ENCODE data around the gene USE1.

The USE1 gene

DNA sequence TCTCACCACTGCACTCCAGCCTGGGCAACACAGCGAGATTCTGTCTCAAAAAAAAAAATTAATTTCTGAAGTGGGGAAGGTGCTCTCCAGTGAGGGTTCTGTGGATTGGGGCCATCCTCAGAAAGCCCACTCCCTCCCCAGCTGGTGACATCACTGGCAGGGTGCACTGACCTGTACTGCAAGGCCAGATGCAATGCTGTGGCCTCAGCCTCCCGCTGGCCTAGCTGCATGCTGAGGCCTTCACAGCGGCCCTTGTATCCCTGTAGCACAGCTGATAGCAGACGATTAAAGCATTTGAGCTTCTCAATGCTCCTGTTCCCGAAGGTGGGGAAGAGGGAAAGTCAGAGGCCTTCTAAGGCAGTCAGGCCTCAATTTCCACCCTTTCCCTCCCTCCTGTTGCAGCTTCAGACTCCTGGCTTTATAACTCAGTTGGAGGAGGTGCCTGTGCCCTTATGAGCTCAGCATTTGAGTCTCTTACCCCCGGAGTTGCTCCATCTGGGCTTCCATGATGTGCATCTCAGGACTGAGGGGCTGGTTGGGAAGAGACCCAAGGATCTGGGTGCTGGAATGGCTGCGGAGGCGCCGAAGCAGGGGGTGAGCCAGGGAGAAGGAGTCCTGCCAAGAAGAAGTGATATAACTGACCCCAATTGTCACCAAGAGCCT lies 44.1 kb downstream of the USE1 start:
- DNase-seq, result no peak

DNA sequence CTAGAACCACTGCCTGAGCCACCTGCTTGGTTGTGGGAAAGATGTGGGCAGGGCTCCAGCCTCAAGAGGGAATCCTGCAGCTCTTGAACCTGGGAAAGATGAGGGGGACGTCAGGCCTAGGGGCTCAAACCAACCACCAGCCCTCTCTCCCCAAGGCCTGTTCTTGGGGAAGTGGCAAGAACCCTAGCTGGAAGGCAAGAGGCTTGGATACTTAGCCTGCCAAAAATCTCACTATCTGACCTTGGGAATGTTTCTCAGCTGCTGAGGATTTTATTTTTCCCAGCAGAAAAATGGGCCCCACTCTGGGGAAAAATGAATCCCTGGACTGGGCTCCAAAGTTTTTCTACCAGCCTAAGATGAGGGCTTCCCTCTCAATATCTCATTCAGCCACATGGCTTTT lies 44.8 kb downstream of the USE1 start:
- DNase-seq, result no peak

DNA sequence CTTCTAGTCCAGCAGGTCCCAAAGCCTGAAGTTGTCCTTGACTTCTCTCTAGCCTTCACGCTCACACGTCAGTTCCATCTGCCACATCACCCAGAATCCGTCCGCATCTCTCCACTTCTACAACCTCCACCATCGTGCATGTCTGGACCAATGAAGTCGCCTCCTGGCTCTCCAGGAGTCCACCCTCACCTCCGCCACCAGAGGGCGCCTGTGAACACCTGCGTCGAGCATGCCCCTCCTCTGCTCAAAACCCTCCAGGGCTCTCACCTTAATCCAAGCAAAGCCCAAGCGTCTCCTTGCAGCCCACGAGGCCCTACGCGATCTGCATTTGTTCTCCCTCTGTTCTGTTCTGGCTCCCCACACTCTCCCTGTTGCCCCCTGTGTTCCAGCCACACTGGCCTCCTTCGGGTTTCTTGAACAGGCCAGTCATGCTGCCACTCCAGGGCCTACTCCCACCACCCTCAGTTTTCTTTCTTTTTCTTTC lies 45.7 kb downstream of the USE1 start:
- peak; percentile 97 for DNase-seq

DNA sequence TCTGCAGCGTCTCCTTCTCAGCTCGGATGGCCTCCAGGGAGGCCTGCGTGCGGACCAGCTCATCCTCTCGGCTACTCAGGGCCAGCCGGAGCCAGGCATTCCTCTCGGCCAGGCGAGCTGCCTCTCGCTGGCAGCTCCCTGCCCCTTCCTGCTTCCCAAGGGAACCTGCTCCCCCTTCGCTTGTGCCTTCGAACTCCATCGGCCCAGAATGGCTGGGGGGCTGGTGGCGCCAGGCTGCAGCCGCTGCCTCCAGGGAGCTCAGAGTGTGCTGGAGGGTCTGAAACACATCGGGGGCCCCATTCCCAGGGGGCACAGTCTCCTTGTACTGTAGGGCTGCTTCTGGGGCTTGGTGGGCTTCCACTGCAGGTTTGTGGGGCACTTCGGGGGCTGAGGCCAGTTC lies 47.4 kb downstream of the USE1 start:
- no peak for DNase-seq

DNA sequence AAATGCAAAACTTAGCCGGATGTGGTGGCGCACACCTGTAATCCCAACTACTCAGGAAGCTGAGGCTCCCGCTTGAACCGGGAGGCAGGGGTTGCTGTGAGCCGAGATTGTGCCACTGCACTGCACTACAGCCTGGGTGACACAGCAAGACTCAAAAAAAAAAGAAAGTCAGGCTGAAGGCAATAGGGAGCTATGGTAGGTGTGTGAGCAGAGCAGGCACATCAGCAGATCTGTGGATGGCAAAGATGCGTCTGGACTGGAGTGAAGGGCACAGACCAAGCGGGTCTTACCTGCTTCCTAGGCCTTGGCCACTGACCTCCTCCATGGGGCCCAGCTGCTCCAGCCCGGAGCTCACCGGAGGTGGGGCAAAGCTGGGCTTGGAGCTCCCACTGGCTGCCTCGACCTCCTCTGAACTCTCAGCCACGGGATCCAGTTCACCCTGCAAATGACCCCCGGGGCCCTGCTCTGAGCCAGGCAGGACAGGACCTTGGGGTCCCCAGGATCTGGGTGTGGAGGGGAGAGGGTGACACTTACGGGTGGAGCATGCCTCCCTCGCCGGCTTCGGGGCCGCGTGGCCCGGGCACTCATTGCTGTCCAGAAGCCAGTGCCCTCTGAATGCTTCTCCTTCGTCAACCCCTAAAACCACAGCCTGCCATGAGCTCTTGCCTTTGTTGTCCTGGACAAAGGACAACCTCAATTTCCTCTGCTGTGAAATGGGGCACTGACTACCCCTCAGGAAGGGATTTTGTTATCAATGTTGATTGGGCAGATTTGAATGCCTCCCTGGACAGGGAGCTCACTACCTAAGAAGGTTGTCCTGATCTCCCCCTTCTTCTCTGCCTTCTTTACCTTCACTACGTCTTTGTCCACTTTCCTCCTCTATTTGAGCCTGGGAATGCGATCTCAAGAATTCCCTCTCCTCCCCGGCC lies 48.8 kb downstream of the USE1 start:
- no peak for DNase-seq

DNA sequence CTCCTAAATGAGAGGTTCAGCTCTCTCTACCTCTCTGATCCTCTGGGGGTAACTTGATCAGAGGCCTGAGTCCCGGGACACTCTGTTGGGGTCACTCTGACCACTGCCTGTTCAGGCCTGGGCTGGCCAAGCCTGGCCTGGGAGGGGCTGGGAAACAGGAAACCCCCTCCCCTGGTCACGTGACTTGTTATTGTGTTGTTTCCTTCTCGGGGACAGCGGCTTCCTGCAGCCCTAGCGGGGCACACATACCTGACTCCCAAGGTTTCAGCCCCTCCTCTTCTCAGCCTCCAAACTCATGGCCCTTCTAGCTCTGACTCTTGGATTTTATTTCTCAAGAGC lies 49.5 kb downstream of the USE1 start, which contains the start of gene USHBP1:
TSS of gene USHBP1 (minus strand) at position 105 of the 339 bp plus-strand sequence. CDS start 446 bp downstream, outside the sequence.
- no peak for DNase-seq

DNA sequence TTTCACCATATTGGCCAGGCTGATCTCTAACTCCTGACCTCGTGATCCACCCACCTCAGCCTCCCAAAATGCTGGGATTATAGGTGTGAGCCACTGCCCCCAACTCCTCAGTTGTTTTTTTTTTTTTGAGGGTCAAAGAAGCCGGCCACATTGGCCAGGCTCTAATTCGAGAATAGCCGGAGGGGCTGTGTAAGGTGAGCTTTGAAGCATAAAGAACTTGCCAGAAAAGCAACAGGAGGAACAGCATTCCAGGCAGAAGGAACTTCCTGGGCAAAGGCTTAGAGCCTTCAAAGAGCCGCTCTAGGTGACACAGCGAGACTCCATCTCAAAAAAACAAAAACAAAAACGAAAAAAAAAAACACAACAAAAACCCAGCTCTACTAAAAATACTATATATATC lies 50.9 kb downstream of the USE1 start:
- DNase-seq, result no peak

DNA sequence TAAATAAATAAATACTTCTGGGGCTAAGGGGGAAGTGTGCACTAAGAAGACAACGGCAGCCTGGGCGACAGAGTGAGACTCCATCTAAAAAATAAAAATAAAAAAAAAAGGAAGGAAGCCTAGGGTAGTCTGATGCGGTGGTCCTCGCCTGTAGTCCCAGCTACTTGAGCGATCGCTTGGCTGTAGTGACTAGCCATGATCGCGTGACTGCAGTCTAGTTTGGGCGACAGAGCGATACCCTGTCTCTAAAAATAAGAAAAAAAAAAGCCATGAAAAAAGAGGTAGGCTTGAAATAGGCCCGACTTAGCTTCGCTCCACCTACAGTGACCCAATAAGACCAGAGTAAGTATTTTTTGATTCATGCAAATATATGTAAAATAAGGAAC lies 51.4 kb downstream of the USE1 start:
- no peak for DNase-seq

DNA sequence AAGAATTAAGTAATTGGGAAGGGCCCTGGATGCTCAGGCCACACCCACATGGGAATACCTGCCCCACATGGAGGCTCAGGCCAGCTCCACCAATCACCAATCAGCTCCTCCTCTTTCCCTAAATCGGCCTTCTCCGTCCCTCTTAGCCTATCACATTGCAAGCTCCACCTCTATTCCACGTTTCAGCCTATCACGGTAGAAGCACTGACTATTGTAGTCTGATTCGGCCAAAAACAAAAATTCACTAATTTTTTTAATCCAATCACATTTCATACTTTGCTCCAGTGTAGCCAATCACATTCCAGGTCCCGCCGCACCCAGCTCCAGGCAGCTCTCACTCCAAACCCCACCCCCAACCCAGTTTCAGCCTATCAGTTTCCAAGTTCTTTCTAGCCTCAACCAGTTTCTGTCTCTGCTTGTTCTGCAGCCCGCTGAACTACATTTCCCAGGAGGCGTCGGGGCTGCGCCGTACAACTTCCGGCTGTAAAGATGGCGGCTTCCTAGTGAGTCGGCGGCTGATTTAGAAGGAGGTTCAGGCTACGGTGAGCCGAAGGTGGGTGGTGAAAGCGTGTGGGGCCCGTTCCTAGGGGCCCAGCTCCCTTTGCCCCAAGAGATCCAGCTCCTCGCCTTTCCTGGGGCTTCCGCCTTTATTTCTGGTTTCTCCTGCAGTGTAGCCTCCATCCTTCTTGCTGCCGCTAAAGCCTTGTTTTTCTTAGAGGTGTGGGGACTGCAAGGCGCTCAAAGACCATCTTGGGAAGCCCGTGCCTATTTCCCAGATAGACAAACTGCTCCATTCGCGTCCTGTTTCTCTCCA lies 52.0 kb downstream of the USE1 start, which contains the start of gene BABAM1:
TSS of gene BABAM1 (plus strand) at position 469 of the 814 bp plus-strand sequence. CDS start 1,364 bp downstream, outside the sequence.
- DNase-seq, result peak; percentile 92

DNA sequence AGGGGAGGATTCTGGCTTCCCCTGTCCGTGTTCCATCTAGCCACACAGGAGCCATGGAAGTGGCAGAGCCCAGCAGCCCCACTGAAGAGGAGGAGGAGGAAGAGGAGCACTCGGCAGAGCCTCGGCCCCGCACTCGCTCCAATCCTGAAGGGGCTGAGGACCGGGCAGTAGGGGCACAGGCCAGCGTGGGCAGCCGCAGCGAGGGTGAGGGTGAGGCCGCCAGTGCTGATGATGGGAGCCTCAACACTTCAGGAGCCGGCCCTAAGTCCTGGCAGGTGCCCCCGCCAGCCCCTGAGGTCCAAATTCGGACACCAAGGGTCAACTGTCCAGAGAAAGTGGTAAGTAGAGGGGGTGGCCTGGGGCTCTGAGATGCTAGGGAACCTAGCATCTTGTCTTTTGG lies 53.6 kb downstream of the USE1 start:
- DNase-seq, result no peak

Data from activated CD8-positive, alpha-beta memory T cell treated with anti-CD3 and anti-CD28 coated beads, Interleukin-2, amount 50 U/mL, for 48 hours (primary cell).